ENCODE results near the gene GRN. TPM values are rescaled to one million over a fixed set of nuclear protein-coding genes. Genes with fewer than 3 reads are reported as not detected.
A peak's percentile ranks its signal among the peaks of the same experiment; 100 is the strongest.

Gene GRN
- total RNA-seq, 1 donor from 2014 or later: 327 TPM

GRCh38 chr17:44360144-44360533 lies 15.0 kb downstream of the GRN start:
- no peak for FAIRE-seq
- Histone ChIP-seq H4K20me1 (ENCODE audit: insufficient read depth, low read length) (peaks cover 49% of the 10 kb centered on the region), H3K4me3 (ENCODE audit: insufficient read depth, low read depth, low read length) (no peak overlapping the region), H2AFZ (ENCODE audit: low read depth, low read length) (no peak overlapping the region), H3K4me1 (ENCODE audit: insufficient read depth, low read length) (peaks cover 18% of the 10 kb centered on the region), H3K27me3 (ENCODE audit: insufficient read depth, low read length) (no peaks in the 10 kb centered on the region), H3K9me3 (ENCODE audit: insufficient read depth, low read depth, low read length) (no peaks in the 10 kb centered on the region), H3K79me2 (ENCODE audit: insufficient read depth, low read length) (peaks cover 6% of the 10 kb centered on the region), H3K4me2 (ENCODE audit: low read length) (no peak overlapping the region), H3K27ac (ENCODE audit: low read depth, low read length) (no peak overlapping the region), H3K9ac (ENCODE audit: low read length) (no peak overlapping the region), H3K36me3 (ENCODE audit: insufficient read depth, low read length) (no peaks in the 10 kb centered on the region)
- H3K27ac Mint-ChIP-seq (ENCODE audit: unreplicated experiment): no peak overlapping the region
- peaks cover 15% of the 10 kb centered on the region for H3K4me1 Mint-ChIP-seq (ENCODE audit: low read depth, unreplicated experiment)
- TF ChIP-seq EZH2 (IDR thresholded peaks at IDR 0.05; ENCODE audit: insufficient read depth, low read length) (no peak), CTCF (IDR thresholded peaks at IDR 0.05; ENCODE audit: insufficient read depth, low read depth, low read length) (no peak)
- no peak overlapping the region for H3K4me3 Mint-ChIP-seq (ENCODE audit: unreplicated experiment)
- no peaks in the 10 kb centered on the region for H3K9me3 Mint-ChIP-seq (ENCODE audit: unreplicated experiment)
- peaks cover 2% of the 10 kb centered on the region for H3K27me3 Mint-ChIP-seq (ENCODE audit: low read depth, unreplicated experiment)
- no peak for DNase-seq (ENCODE audit: low read depth)
- H3K36me3 Mint-ChIP-seq (ENCODE audit: low read depth, unreplicated experiment): peaks cover 8% of the 10 kb centered on the region

GRCh38 chr17:44360826-44361225 lies 15.7 kb downstream of the GRN start:
- H3K27me3 Mint-ChIP-seq (ENCODE audit: low read depth, unreplicated experiment): peaks cover 7% of the 10 kb centered on the region
- H3K4me1 Mint-ChIP-seq (ENCODE audit: low read depth, unreplicated experiment): peaks cover 15% of the 10 kb centered on the region
- FAIRE-seq (no peak), DNase-seq (ENCODE audit: low read depth) (no peak)
- TF ChIP-seq EZH2 (IDR thresholded peaks at IDR 0.05; ENCODE audit: insufficient read depth, low read length): no peak
- no peak for TF ChIP-seq CTCF (IDR thresholded peaks at IDR 0.05; ENCODE audit: insufficient read depth, low read depth, low read length)
- H3K4me3 Mint-ChIP-seq (ENCODE audit: unreplicated experiment): peak overlapping the region; percentile 70
- no peaks in the 10 kb centered on the region for H3K36me3 ChIP-seq (ENCODE audit: insufficient read depth, low read length)
- no peak overlapping the region for H3K27ac ChIP-seq (ENCODE audit: low read depth, low read length)
- H3K4me3 ChIP-seq (ENCODE audit: insufficient read depth, low read depth, low read length): no peak overlapping the region
- peaks cover 2% of the 10 kb centered on the region for H3K36me3 Mint-ChIP-seq (ENCODE audit: low read depth, unreplicated experiment)
- peak overlapping the region; percentile 11 for H3K4me2 ChIP-seq (ENCODE audit: low read length)
- peaks cover 45% of the 10 kb centered on the region for H4K20me1 ChIP-seq (ENCODE audit: insufficient read depth, low read length)
- H3K4me1 ChIP-seq (ENCODE audit: insufficient read depth, low read length): peaks cover 18% of the 10 kb centered on the region
- peaks cover 6% of the 10 kb centered on the region for H3K79me2 ChIP-seq (ENCODE audit: insufficient read depth, low read length)
- peak overlapping the region; percentile 62 for H3K27ac Mint-ChIP-seq (ENCODE audit: unreplicated experiment)
- no peak overlapping the region for H3K9ac ChIP-seq (ENCODE audit: low read length)
- no peaks in the 10 kb centered on the region for H3K9me3 Mint-ChIP-seq (ENCODE audit: unreplicated experiment)
- no peaks in the 10 kb centered on the region for H3K9me3 ChIP-seq (ENCODE audit: insufficient read depth, low read depth, low read length)
- H3K27me3 ChIP-seq (ENCODE audit: insufficient read depth, low read length): peaks cover 4% of the 10 kb centered on the region
- no peak overlapping the region for H2AFZ ChIP-seq (ENCODE audit: low read depth, low read length)

GRCh38 chr17:44361292-44362260 lies 16.5 kb downstream of the GRN start:
- Mint-ChIP-seq H3K27ac (ENCODE audit: unreplicated experiment) (peak overlapping the region; percentile 62), H3K4me1 (ENCODE audit: low read depth, unreplicated experiment) (peaks cover 15% of the 10 kb centered on the region), H3K36me3 (ENCODE audit: low read depth, unreplicated experiment) (peaks cover 2% of the 10 kb centered on the region), H3K27me3 (ENCODE audit: low read depth, unreplicated experiment) (peaks cover 14% of the 10 kb centered on the region), H3K4me3 (ENCODE audit: unreplicated experiment) (peak overlapping the region; percentile 70), H3K9me3 (ENCODE audit: unreplicated experiment) (no peaks in the 10 kb centered on the region)
- TF ChIP-seq CTCF (IDR thresholded peaks at IDR 0.05; ENCODE audit: insufficient read depth, low read depth, low read length): no peak
- no peak for TF ChIP-seq EZH2 (IDR thresholded peaks at IDR 0.05; ENCODE audit: insufficient read depth, low read length)
- H3K4me2 ChIP-seq (ENCODE audit: low read length): peak overlapping the region; percentile 97
- H3K79me2 ChIP-seq (ENCODE audit: insufficient read depth, low read length): peaks cover 6% of the 10 kb centered on the region
- DNase-seq (ENCODE audit: low read depth) (no peak), FAIRE-seq (no peak)
- peaks cover 18% of the 10 kb centered on the region for H3K4me1 ChIP-seq (ENCODE audit: insufficient read depth, low read length)
- H3K9ac ChIP-seq (ENCODE audit: low read length): no peak overlapping the region
- H3K4me3 ChIP-seq (ENCODE audit: insufficient read depth, low read depth, low read length): no peak overlapping the region
- H3K27me3 ChIP-seq (ENCODE audit: insufficient read depth, low read length): peaks cover 9% of the 10 kb centered on the region
- no peaks in the 10 kb centered on the region for H3K9me3 ChIP-seq (ENCODE audit: insufficient read depth, low read depth, low read length)
- H3K27ac ChIP-seq (ENCODE audit: low read depth, low read length): no peak overlapping the region
- H3K36me3 ChIP-seq (ENCODE audit: insufficient read depth, low read length): no peaks in the 10 kb centered on the region
- H4K20me1 ChIP-seq (ENCODE audit: insufficient read depth, low read length): peaks cover 45% of the 10 kb centered on the region
- no peak overlapping the region for H2AFZ ChIP-seq (ENCODE audit: low read depth, low read length)

Measured in astrocyte (in vitro differentiated cells and primary cell).